Measurements from ENCODE around the gene FLT1. TPM values are rescaled to one million over a fixed set of nuclear protein-coding genes. Genes with fewer than 3 reads are reported as not detected.

FLT1 gene
- total RNA-seq, 1 donor from 2014 or later: 0.60 TPM

DNA sequence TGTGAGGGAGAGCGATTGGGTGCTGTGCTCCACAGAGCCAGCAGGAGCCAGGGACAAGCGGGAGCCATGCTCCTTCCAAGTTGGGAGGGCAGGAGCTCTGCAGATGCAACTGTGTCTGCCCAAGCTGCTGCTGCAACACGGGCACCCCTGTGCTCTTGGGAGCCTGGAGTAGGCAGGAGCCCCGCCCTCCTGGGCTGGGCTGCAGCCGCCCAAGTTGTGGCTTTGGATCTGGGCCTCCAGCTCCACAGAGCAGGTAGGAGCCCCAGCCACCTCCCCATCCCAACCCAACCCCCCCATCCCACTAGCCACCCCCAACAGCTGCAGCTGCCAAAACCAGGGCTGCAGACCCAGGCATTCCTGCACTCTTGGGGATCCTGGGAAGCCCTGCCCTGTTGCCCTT, 39.9 kb upstream of the FLT1 start:
- no peak overlapping the region for H3K27ac Mint-ChIP-seq (ENCODE audit: unreplicated experiment)
- no peak overlapping the region for H3K4me3 Mint-ChIP-seq (ENCODE audit: unreplicated experiment)
- H3K27me3 Mint-ChIP-seq (ENCODE audit: low read depth): no peaks in the 10 kb centered on the region
- TF ChIP-seq, protein P1, sequence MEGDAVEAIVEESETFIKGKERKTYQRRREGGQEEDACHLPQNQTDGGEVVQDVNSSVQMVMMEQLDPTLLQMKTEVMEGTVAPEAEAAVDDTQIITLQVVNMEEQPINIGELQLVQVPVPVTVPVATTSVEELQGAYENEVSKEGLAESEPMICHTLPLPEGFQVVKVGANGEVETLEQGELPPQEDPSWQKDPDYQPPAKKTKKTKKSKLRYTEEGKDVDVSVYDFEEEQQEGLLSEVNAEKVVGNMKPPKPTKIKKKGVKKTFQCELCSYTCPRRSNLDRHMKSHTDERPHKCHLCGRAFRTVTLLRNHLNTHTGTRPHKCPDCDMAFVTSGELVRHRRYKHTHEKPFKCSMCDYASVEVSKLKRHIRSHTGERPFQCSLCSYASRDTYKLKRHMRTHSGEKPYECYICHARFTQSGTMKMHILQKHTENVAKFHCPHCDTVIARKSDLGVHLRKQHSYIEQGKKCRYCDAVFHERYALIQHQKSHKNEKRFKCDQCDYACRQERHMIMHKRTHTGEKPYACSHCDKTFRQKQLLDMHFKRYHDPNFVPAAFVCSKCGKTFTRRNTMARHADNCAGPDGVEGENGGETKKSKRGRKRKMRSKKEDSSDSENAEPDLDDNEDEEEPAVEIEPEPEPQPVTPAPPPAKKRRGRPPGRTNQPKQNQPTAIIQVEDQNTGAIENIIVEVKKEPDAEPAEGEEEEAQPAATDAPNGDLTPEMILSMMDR (IDR thresholded peaks at IDR 0.05): no peak
- no peaks in the 10 kb centered on the region for H3K9me3 Mint-ChIP-seq (ENCODE audit: low read depth)
- DNase-seq (ENCODE audit: low spot score): no peak
- H3K36me3 Mint-ChIP-seq (ENCODE audit: low read depth): no peaks in the 10 kb centered on the region
- H3K4me1 Mint-ChIP-seq (ENCODE audit: low read depth): peaks cover 9% of the 10 kb centered on the region

DNA sequence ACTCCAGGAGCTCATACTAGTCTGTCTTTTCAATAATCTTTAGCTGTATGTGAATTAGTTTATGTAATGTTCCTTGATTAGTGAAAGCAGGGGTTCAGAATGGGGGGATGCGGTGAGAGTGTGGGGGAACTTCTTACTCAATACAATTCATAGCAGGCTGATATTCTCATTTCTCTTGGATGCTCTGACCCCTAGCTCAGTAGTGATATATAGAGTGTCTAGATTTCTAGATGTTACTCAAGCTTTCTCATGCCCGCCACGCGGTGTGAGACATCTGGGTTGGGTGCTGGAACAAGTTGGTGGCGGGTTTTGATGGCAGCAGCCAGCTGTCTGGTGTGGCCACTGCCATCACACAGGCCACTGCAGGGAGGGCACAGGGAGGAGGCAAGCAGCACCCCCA, 39.3 kb upstream of the FLT1 start:
- H3K27me3 Mint-ChIP-seq (ENCODE audit: low read depth): no peaks in the 10 kb centered on the region
- DNase-seq (ENCODE audit: low spot score): no peak
- TF ChIP-seq, protein P1 (IDR thresholded peaks at IDR 0.05): no peak

DNA sequence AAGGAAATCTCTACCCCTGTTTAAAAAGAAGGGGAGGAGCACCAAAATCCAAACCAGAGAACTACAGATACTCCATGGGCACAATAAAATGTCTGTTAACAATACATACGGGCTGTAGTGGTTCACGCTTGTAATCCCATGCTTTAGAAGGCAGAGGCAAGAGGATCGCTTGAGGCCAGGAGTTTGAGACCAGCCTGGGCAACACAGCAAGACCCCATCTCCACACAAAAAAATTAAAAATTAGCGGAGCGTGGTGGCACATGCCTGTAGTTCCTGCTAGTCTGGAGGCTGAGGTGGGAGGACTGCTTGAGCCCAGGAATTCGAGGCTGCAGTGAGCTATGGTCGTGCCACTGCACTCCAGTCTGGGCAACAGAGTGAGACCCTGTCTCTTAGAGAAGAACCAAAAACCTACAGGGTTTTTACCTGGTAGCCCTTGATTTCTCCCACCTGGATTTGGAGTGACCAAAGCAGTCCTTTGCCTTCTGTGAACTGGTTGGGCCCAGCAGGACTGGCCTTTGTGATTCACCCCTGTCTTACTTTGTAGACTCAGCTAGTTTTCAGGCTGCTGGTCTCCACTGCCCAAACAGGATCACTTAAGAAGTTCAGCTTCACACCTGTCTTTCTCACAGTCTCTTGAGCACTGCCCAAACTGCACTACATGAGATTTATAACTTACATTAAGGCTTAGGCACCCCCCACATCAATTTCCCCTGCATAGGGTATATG, 38.7 kb upstream of the FLT1 start:
- H3K9me3 Mint-ChIP-seq (ENCODE audit: low read depth): no peaks in the 10 kb centered on the region
- no peak overlapping the region for H3K27ac Mint-ChIP-seq (ENCODE audit: unreplicated experiment)

More for the DNA sequence above, 39.3 kb upstream of the FLT1 start:
- peaks cover 9% of the 10 kb centered on the region for H3K4me1 Mint-ChIP-seq (ENCODE audit: low read depth)
- no peaks in the 10 kb centered on the region for H3K36me3 Mint-ChIP-seq (ENCODE audit: low read depth)
- no peak overlapping the region for H3K4me3 Mint-ChIP-seq (ENCODE audit: unreplicated experiment)
- H3K27ac Mint-ChIP-seq (ENCODE audit: unreplicated experiment): no peak overlapping the region
- H3K9me3 Mint-ChIP-seq (ENCODE audit: low read depth): no peaks in the 10 kb centered on the region

DNA sequence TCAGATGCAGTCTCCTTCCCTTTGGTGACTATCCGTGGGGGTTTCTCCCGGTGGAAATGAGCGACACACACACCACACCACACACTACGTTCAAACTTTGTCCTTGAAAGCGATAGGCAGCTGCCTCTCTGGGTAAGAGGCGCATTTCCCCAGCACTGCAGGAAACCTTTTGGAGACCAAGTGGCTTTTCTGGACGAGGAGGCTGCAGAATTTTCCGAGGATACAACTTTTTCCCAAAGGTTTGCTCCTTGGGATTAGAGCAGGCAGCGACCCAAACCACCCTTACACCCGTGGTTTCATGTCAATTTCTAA, 38.2 kb upstream of the FLT1 start:
- Mint-ChIP-seq H3K9me3 (ENCODE audit: low read depth) (no peaks in the 10 kb centered on the region), H3K4me3 (ENCODE audit: unreplicated experiment) (peak overlapping the region; percentile 55)
- no peak for DNase-seq (ENCODE audit: low spot score)

More for the DNA sequence above, 38.7 kb upstream of the FLT1 start:
- Mint-ChIP-seq H3K36me3 (ENCODE audit: low read depth) (no peaks in the 10 kb centered on the region), H3K27me3 (ENCODE audit: low read depth) (no peaks in the 10 kb centered on the region), H3K4me1 (ENCODE audit: low read depth) (peaks cover 9% of the 10 kb centered on the region), H3K4me3 (ENCODE audit: unreplicated experiment) (no peak overlapping the region)
- no peak for DNase-seq (ENCODE audit: low spot score)
- TF ChIP-seq, protein P1 (IDR thresholded peaks at IDR 0.05): no peak

DNA sequence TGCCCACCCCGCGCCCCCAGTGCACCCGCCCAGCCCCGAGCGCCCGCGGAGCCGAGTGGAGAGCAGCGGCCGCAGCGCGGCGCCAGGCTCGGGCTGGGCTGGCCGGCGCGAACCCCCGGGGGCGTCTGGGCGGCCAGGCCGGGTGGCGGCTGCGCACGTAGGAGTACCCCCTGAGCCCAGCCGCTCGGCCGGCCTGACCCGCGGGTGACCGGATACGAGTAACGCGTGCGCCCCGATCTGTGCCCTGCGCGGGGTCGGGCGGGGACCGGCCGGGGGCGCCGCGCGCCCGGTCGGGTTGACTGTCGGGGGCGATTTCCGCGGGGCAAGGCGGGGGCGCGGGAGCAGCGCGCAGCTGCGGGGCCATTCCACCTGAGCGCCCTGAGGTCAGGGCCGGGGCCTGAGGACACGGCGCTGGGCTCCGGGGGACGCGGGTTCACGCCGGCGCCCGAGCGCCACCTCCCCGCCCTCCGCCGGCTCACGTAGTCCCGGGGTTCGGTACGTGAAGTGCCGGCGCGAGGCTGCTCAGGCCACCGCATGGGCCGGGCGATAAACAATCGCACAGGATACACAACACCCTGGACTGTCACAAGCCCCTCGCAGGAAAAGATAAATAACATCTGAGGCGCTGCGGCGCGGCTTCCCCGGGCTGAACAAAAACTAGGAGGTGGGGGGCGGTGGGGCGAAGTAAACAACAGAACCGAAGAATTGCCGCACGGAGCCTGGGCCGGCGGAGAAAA, 37.6 kb upstream of the FLT1 start:
- Mint-ChIP-seq H3K27ac (ENCODE audit: unreplicated experiment) (no peak overlapping the region), H3K36me3 (ENCODE audit: low read depth) (no peaks in the 10 kb centered on the region), H3K4me1 (ENCODE audit: low read depth) (peaks cover 9% of the 10 kb centered on the region), H3K9me3 (ENCODE audit: low read depth) (no peaks in the 10 kb centered on the region), H3K27me3 (ENCODE audit: low read depth) (peaks cover 7% of the 10 kb centered on the region), H3K4me3 (ENCODE audit: unreplicated experiment) (peak overlapping the region; percentile 55)
- no peak for DNase-seq (ENCODE audit: low spot score)
- TF ChIP-seq, protein P1 (IDR thresholded peaks at IDR 0.05): peak; percentile 22

More for the DNA sequence above, 38.2 kb upstream of the FLT1 start:
- Mint-ChIP-seq H3K36me3 (ENCODE audit: low read depth) (no peaks in the 10 kb centered on the region), H3K4me1 (ENCODE audit: low read depth) (peaks cover 9% of the 10 kb centered on the region), H3K27me3 (ENCODE audit: low read depth) (peaks cover 2% of the 10 kb centered on the region), H3K27ac (ENCODE audit: unreplicated experiment) (no peak overlapping the region)
- TF ChIP-seq, protein P1 (IDR thresholded peaks at IDR 0.05): no peak

Data from chondrocyte (in vitro differentiated cells).